ENCODE results near the gene PRPF6.
A peak's percentile ranks its signal among the peaks of the same experiment; 100 is the strongest.

DNA sequence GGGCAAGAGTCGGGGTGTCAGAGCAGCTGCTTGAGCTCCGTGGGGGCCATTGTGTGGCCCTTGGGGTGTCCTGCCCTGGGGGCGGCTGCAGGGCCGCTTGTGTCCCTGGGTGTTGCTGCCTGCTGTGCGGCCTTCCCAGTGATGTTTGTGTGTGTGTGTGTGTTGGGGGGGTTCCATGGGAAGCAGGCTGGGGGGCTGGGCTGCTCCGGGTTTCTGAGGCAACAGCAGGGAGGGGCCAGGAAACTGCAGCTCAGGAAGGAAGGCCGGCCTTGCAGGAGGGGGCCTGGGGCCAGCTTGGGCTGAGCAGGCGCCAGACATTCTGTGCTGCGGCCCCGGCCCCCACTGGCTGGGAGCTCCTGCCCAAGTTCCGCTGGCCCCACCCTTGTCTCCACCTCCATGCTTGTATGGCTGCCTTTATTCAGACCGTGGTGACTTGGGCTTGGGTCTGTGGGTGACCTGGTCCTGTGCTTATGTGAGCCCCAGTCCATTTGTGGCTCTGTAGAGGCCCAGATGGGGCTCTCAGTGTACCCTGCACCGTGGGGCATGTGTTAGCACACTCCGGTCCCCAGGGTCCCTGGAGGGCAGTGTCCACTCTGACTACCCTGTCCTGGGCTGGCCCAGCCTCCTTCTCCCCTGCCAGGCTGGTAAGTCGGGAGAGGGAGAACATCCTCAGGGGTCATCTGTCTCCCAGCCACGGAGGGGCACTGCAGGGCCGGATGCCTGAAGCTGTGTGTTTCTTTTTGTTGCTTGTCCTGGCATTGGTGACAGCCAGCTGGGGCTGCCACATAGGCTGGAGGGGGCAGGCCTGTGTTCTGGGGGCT is 73.1 kb downstream of the PRPF6 start:
- TF ChIP-seq, protein P1, sequence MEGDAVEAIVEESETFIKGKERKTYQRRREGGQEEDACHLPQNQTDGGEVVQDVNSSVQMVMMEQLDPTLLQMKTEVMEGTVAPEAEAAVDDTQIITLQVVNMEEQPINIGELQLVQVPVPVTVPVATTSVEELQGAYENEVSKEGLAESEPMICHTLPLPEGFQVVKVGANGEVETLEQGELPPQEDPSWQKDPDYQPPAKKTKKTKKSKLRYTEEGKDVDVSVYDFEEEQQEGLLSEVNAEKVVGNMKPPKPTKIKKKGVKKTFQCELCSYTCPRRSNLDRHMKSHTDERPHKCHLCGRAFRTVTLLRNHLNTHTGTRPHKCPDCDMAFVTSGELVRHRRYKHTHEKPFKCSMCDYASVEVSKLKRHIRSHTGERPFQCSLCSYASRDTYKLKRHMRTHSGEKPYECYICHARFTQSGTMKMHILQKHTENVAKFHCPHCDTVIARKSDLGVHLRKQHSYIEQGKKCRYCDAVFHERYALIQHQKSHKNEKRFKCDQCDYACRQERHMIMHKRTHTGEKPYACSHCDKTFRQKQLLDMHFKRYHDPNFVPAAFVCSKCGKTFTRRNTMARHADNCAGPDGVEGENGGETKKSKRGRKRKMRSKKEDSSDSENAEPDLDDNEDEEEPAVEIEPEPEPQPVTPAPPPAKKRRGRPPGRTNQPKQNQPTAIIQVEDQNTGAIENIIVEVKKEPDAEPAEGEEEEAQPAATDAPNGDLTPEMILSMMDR (IDR thresholded peaks at IDR 0.05), result peak; percentile 31
- no peak for TF ChIP-seq ZFX (IDR thresholded peaks at IDR 0.05; ENCODE audit: borderline replicate concordance)

All from 22Rv1 (cell line).